GM19193 (cell line): ENCODE results near the gene WNT7A.

ENCODE experiments used
- POLR2A ChIP-seq: IDR thresholded peaks from 4 replicates; pipeline ENCODE4 v1.6.1; 2011; ENCODE audit not compliant: insufficient read depth, insufficient read length; ENCODE audit errors: extremely low read depth

Gene WNT7A

DNA sequence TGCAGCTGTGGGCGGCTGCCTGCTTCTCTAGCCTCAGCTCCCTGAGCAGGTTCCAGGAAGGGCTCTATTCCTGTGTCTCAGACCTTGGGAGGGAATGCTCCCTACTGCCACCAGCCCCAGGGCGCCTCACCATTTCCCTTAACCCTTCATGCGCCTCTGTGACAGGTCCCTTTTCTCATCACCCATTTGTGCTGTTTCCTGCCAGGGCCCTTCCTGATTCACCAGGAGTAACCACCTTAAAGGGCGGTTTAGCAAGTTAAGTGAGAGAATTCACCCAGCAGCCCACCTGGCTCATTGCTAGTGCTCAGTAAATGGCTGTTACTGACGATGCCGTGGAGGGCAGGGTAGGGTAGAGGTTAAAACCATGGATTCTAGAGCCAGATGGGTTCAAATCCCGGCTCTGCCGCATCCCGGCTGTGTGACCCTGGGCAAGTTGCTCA, 87.8 kb downstream of the WNT7A start:
- TF ChIP-seq POLR2A, result no peak

DNA sequence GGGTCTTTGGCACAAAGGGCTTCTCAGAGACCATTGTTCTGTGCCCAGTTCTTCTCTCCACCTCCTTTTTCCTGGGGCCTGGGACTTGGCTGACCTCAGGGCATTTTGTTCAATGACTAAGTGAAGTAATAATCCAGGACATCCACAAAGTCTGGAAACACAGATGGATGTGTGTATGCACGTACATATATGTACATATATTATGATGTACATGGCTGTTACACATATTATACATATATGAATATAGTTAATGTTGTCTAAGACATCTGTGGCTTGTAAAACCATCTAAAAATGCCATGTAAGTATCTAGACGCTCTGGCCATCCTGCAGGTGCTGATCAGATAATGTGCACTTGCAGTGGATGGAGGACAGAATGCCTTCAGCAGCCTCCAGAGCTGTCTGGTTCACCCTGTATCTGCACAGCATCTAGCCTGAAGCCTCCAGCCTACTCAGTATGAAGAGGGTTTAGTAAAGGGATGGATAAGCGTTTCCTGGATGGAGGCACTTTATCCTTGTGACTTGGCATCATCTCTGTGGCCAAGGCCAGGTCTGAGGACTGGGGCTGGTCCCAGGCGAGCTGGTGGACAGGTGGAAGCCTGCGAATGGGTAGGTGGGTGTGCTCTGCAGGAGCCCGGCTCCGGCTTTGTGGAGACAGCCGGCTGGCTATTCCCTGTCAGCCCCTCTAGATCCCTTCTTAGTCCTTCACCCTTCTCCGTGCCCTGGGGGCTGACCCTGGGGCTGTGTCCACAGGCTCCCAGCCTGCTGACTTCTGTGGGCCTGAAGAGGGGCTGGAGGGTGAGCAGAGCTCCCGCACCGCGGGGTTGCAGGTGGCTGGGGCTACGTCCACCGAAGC, 88.4 kb downstream of the WNT7A start:
- TF ChIP-seq POLR2A, result no peak

DNA sequence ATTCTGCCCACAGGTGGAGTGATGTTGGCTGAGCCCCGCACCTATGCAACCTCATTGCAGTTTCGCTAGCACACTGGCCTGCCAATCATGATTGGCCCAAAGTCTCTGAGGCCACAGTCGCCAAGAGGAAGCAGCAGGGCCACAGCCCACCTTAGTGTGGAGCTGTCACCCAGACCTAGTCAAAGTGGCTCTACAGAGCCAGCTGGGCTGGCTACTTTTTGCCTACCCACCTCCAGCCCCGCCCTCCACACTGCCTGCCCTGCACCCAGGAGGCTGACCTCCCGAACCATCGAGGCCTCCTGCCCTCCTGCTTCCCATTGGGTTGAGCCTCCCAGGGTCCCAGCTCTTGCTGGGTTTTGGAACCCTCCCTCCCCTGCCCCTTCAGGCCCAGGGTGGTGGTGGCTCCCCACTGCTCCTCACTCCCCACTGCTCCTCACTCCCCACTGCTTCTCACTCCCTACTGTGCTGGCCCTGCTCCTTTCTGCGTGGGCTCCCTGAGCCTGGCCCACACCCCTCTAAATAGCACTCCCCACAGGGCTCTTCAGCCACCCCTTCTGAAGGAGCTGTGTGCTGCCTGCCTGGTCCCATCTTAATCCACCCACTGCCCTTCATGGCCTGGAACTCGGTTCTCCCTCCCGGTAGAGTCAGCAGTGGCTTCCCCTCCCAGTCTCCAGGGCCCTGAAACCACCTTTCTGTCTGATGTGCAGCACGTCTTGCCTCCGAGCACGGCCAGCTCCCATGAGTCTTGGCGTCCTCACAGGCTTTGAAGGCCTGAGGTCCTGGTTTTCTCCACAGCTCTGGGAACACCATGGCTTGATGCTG, 89.3 kb downstream of the WNT7A start:
- TF ChIP-seq POLR2A, result no peak

DNA sequence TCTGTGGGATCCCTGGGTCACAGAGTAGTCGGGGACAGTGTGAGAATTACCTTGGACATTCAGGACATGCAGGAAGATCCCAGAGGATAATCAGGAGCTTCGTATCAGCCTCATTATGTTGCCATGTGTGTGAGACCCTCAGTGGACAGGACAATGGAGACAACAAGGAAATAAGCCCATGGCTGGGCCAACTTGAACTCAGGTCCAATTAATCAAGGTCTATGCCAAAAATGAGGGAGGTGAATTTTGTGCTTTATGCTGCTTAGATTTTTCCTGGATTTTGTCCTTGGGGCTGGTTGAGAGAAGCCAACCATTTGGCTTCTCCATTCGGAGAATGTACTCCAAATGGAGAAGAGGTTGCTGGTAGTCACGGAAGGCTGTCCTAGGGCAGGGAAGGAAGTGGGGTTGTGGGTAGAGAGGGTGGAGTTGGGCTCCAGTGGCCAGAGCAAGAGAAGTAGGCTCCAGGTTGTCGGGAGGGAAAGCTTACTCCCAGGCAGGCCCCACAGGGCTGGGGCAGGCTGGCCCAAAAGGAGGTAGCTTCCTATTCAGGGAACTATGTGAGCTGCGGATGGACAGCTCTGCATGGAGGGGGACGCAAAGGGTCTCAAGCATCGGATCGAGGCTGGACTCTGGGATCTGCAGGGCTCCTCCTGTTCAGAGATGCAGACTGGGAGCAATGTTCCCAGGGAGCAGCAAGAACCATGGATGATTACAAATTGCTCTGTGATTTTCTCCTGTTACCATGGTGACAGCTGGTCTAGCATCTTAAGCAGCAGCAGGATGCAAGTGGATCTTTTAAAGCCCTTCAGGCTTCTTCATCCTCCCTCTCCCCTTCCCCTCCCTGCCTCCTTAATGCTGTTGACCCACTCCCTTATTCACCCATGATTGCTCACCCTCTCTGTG, 91.1 kb downstream of the WNT7A start:
- no peak for TF ChIP-seq POLR2A

DNA sequence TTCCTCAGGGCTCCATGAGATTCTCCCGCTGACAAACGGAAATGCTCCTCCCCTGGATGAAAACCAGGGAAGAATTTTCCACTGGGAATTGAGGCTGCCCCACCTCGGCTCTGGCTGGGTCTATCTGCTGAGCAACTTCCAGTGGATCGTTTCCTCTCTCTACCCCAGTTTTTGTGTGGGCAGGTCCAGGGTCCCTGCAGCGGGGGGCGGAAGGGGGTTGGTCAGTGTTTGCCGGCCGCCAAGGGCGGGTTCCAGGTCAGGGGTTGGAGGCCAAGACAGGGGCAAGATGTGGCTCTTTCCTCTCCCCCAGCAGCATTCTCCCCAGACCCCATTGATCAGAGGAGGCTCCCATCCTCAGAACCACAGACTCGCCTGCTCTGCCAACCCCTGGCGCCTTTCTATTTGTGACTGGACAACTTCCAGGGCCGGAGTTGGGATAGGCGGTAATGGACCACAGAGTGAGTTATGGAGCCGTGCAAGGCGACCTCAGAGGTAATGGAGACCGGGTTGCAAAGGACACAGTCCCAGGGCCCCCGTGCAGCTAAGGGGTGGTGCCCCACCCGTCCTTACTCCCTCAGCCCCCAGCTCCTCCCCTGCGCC, 92.2 kb downstream of the WNT7A start:
- TF ChIP-seq POLR2A, result no peak

DNA sequence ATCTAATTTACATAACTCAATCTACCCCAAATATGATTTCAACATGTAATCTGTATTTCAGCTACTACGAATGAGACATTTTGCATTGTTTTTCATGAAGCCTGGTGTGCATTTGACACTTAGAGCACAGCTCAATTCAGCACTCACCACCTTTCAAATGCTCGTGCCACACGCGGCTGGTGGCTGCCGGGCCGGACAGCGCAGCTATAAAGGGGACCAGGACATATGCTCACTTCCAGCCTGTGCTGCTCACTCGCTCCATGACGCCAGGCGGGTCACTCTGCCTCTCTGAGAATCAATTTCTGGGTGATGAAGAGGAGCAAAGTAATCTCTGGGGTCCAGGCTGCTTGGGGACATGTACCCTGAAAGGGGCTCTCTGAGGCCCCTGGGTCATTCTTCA, 93.1 kb downstream of the WNT7A start:
- no peak for TF ChIP-seq POLR2A

DNA sequence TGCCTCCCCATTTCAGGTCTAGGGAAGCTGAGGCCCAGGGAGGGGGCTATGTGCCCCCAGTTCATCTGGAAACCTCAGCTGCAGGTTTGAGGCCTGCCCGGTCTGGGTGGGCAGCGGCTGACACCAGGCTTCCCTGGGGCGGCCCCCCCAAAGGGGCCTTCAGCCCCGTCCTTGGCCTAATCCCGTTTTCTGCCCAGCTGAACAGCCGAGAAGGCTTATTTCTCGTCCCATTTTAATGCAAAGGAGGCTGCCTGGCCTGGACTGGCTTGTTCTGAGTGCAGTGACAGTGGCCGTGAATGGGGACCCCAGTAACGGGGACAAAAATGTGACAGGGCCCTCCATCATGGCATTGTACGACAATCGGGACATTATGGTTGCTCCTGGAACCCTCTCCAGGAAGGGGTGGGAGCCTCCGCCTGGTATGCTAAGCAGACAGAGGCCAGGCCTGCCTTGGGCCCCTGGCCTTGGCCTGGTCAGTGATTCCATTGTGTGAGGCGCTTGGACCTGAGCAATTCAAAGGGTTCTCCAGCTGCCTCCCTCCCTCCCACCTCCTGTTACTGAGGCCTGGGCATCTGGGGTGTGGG, 93.9 kb downstream of the WNT7A start:
- no peak for TF ChIP-seq POLR2A

DNA sequence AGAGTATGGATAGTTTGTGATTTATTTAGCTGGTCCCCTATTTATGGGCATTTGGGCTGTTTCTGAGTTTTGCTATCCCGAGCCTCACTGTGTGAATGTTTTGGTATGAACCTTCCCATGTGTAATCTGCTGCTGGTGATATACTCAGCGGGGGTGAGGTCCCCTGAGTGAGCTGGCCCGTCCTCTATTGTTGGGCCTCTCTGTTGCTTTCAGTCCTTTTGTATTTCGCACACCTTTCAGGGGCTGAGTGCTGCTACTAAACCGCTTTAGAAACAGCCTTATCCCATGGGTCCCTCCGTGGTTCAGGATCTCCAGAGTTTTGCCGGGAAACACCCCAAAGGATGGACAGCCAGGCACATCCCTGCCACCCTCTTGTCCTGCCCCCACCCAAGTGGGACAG, 94.5 kb downstream of the WNT7A start:
- TF ChIP-seq POLR2A, result no peak

DNA sequence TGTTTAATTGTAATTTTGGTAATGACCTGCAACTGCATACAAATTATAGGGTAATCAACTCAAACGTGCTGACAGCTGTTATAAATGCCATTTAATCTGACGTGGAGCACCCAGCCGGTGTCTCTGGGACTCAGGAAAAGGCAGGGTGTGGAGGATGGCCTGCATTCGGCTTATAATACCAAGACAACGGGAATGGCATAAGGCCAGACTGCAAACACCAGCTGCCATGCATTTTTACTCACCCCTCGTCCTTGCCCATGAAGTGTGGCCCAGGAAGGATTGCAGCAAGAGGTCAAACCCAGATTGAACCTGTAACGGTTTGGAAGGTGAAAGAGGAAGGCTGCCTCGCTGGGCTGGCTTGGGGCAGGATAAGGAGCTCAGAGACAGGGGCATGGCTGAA, 96.4 kb downstream of the WNT7A start:
- no peak for TF ChIP-seq POLR2A

DNA sequence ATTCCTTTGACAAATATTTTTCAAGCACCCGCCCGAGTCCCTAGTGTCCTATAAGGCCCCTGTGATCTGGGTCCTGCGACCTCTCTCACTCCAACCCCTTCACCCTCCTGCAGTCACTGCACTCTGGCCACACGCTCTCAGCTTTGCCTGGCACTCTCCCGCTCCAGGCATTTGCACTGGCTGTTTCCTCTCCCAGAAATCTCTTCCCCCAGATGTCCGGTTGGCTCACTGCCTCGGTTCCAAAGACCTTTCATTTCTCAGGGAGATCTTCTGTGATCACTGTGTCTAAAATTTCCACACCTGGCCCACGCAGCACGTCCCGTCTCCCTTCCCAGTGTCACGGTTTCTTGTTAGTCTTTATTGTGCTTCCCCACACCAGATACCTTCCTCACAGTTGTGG, 97.4 kb downstream of the WNT7A start:
- TF ChIP-seq POLR2A, result no peak

DNA sequence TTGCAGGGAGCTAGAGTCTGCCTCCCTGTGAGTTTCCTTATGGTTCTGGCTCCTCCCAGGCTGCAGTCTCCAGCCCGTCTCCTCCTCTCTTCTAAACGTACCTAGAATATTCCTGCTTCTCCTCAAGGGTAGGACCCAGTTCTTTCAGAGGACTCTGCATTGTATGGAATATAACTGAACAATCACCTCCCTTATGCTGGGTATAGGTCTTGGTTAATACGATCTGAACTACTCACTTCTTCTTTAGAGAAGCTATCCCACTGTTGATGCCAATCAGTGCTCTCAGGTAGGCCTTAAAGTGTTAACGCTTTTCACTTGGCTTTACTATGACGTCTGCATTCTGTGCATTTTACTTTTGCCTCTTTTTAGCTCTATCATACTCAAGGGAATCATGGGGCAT, 98.5 kb downstream of the WNT7A start:
- no peak for TF ChIP-seq POLR2A

DNA sequence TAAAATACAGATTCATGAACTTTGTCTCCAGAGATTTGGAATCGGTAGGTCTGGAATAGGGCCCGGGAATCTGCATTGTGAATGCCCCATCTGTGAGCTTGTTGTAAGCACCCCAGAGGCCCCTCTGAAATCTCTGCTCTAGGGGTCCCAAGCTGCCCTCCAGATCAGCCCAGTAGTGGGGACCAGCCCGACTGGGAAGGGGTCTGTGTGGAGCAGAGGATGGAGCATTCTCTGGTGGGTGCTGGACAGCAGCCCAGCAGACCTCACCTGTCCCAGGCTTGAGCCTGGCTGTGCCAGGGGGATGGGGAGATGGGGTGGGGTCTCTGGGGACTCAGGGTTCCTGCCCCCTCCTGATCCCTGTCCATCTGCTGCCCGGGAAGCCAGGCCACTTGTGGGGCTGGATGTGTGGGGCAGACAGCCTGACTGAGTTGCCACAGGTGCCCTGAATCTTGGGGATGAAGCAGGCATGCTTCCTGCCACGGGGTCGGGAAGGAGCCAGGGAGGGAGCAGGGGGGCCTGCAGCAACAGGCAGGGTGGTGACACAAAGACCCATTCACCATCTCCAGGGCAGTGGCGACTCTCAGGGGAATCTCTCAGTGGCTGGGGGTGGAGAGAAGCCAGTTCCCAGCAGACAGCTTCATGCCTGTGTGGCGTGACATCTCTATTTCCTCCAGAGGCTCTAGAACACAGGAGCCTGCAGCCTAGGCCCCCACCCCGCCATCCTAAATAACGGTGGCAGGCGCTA, 99.3 kb downstream of the WNT7A start:
- TF ChIP-seq POLR2A, result no peak

DNA sequence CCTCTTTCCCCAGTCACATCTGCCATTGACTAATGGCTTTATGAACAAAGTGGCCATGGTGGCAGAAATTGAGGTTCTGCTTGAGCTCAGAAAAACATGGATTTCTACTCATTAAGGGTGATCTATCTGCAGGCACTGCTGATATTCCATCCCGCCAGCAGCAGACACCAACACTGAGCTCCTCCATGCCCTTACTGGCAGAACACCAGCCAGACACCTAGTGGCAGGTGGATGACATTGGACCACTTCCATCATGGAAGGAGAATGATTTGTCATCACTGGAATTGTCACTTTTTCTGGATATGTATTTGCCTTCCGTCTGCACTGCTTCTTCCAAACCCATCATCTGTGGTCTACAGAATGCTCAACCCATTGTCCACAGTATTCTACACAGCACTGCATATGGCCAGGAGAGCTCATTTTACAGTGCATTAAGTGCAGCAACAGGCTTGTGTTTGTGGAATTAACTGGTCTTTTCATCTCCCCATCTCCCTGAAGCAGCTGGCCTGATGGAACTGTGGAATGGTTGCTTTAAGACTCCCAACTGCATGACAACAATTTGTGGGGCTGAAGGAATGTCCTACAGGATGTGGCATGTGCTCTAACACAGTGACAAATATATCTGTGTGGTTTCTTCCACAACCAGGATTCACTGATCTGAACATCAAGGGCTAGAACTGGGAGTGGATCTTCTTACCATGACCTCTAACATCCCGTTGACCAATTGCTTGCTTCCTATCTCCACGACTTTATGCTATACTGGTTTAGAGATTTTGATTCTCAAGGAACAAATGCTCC, 103.4 kb downstream of the WNT7A start:
- no peak for TF ChIP-seq POLR2A
